Measurements from ENCODE around the gene CAMTA1. TPM values are rescaled to one million over a fixed set of nuclear protein-coding genes. Genes with fewer than 3 reads are reported as not detected.

CAMTA1 gene
- total RNA-seq, 1 donor from 2014 or later = 109 TPM

- H3K9me3 Mint-ChIP-seq = peaks cover 5% of the 10 kb centered on the region
Observed at GRCh38 chr1:7808253-7808844, 1023.1 kb downstream of the CAMTA1 start.

GRCh38 chr1:7809742-7810141, 1024.5 kb downstream of the CAMTA1 start:
- H3K4me3 Mint-ChIP-seq = no peak overlapping the region
- H3K27me3 Mint-ChIP-seq (ENCODE audit: low read depth) = no peaks in the 10 kb centered on the region
- H3K27ac Mint-ChIP-seq (ENCODE audit: unreplicated experiment) = no peak overlapping the region
- no peak for DNase-seq (ENCODE audit: low read depth, low spot score)
- H3K4me1 Mint-ChIP-seq = no peaks in the 10 kb centered on the region
- H3K36me3 Mint-ChIP-seq (ENCODE audit: low read depth) = peaks cover 17% of the 10 kb centered on the region
- no peak for TF ChIP-seq CTCF (conservative IDR thresholded peaks at IDR 0.05)
- H3K9me3 Mint-ChIP-seq = peaks cover 13% of the 10 kb centered on the region

More at GRCh38 chr1:7808253-7808844, 1023.1 kb downstream of the CAMTA1 start:
- no peak for DNase-seq (ENCODE audit: low read depth, low spot score)
- peak; percentile 72 for TF ChIP-seq CTCF (conservative IDR thresholded peaks at IDR 0.05)
- H3K27ac Mint-ChIP-seq (ENCODE audit: unreplicated experiment) = no peak overlapping the region
- peaks cover 6% of the 10 kb centered on the region for H3K36me3 Mint-ChIP-seq (ENCODE audit: low read depth)
- no peak overlapping the region for H3K4me3 Mint-ChIP-seq
- H3K4me1 Mint-ChIP-seq = no peaks in the 10 kb centered on the region
- H3K27me3 Mint-ChIP-seq (ENCODE audit: low read depth) = no peaks in the 10 kb centered on the region

GRCh38 chr1:7810395-7810794, 1025.1 kb downstream of the CAMTA1 start:
- H3K36me3 Mint-ChIP-seq (ENCODE audit: low read depth) = peaks cover 20% of the 10 kb centered on the region
- H3K27ac Mint-ChIP-seq (ENCODE audit: unreplicated experiment) = no peak overlapping the region
- TF ChIP-seq CTCF (conservative IDR thresholded peaks at IDR 0.05) = no peak
- no peak for DNase-seq (ENCODE audit: low read depth, low spot score)
- no peaks in the 10 kb centered on the region for H3K27me3 Mint-ChIP-seq (ENCODE audit: low read depth)
- peaks cover 13% of the 10 kb centered on the region for H3K9me3 Mint-ChIP-seq
- no peaks in the 10 kb centered on the region for H3K4me1 Mint-ChIP-seq
- no peak overlapping the region for H3K4me3 Mint-ChIP-seq

GRCh38 chr1:7811476-7811875, 1026.2 kb downstream of the CAMTA1 start:
- Mint-ChIP-seq H3K9me3 (peaks cover 13% of the 10 kb centered on the region), H3K36me3 (ENCODE audit: low read depth) (peaks cover 20% of the 10 kb centered on the region), H3K4me1 (no peaks in the 10 kb centered on the region), H3K27ac (ENCODE audit: unreplicated experiment) (no peak overlapping the region), H3K4me3 (no peak overlapping the region), H3K27me3 (ENCODE audit: low read depth) (no peaks in the 10 kb centered on the region)
- no peak for DNase-seq (ENCODE audit: low read depth, low spot score)
- TF ChIP-seq CTCF (conservative IDR thresholded peaks at IDR 0.05) = no peak

DNA sequence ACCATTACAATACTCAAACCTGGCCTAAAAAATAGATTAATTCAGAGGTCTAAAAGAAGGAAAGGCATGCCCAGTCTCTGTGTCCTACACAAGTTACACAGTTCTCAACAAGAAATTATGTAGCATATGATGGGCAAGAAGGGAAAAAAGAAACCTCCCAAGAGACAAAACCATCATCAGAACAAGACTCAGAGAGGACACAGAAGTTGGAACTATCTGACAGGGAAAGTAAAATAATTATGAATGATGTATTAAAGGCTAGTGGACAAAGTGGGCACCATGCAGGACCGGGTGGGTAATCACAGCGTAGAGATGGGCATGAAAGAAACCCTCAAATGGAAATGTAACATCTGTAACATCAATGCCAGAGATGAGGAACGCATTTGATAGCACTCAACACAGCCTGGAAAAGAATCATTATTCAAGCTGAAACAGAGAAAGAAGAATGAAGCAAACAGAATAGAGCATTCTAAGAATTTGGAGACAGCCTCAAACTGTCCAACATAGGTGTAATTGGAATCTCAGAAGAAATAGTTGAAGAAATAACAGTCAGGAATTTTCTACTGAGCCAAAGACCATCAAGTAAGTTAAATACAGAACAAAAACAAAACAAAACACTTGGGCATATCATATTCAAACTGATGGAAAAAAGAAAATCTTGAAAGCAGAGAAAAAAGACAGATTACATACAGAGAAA, 1028.6 kb downstream of the CAMTA1 start:
- H3K4me1 Mint-ChIP-seq = no peaks in the 10 kb centered on the region
- peaks cover 20% of the 10 kb centered on the region for H3K36me3 Mint-ChIP-seq (ENCODE audit: low read depth)
- peaks cover 13% of the 10 kb centered on the region for H3K9me3 Mint-ChIP-seq
- H3K27me3 Mint-ChIP-seq (ENCODE audit: low read depth) = no peaks in the 10 kb centered on the region
- no peak for TF ChIP-seq CTCF (conservative IDR thresholded peaks at IDR 0.05)
- no peak for DNase-seq (ENCODE audit: low read depth, low spot score)
- H3K27ac Mint-ChIP-seq (ENCODE audit: unreplicated experiment) = no peak overlapping the region
- H3K4me3 Mint-ChIP-seq = no peak overlapping the region

Other genes with a start within 250 kb of the CAMTA1 start
- gene NOL9, start 230.9 kb upstream of the CAMTA1 start, total RNA-seq = 47.2 and 52.4 TPM in 2 replicates
- gene TAS1R1, start 230.1 kb upstream of the CAMTA1 start, total RNA-seq = not detected in 2 replicates
- gene ZBTB48, start 205.5 kb upstream of the CAMTA1 start, total RNA-seq = 35.7 and 41.0 TPM in 2 replicates
- gene KLHL21, start 182.6 kb upstream of the CAMTA1 start, total RNA-seq = 18.8 and 19.0 TPM in 2 replicates
- 32.6 and 33.5 TPM in 2 replicates for gene PHF13, start 171.7 kb upstream of the CAMTA1 start, total RNA-seq
- 26.1 and 28.5 TPM in 2 replicates for gene THAP3, start 160.6 kb upstream of the CAMTA1 start, total RNA-seq
- gene DNAJC11, start 83.6 kb upstream of the CAMTA1 start, total RNA-seq = 82.5 and 86.6 TPM in 2 replicates

Measured in neural crest cell (in vitro differentiated cells).